H9 (cell line): ENCODE results near the gene CRAT. TPM values are rescaled to one million over a fixed set of nuclear protein-coding genes. Genes with fewer than 3 reads are reported as not detected.

ENCODE experiments used
- DNase-seq: peaks from one replicate; pipeline ENCODE4 v3.0.0-alpha.2; 2017
- H2AFZ ChIP-seq: one replicate; pipeline ENCODE4 v1.6.1; 2013; ENCODE audit warnings: mild to moderate bottlenecking, low read length, control low read depth, moderate library complexity
- H2AK5ac ChIP-seq: 2 replicates; pipeline ENCODE4 v1.6.1; 2013; ENCODE audit warnings: low read length, control low read depth, mixed read lengths; ENCODE audit not compliant: insufficient read length
- H2BK120ac ChIP-seq: one replicate; pipeline ENCODE4 v1.6.1; 2013; ENCODE audit warnings: low read depth, mild to moderate bottlenecking, low read length, control low read depth, inconsistent platforms; ENCODE audit not compliant: poor library complexity, severe bottlenecking
- H2BK12ac ChIP-seq: 2 replicates; pipeline ENCODE4 v1.6.1; 2013; ENCODE audit warnings: low read length, control low read depth, mixed read lengths, low read depth; ENCODE audit not compliant: insufficient read length
- H2BK15ac ChIP-seq: 2 replicates; pipeline ENCODE4 v1.6.1; 2013; ENCODE audit warnings: low read depth, low read length, control low read depth
- H2BK20ac ChIP-seq: one replicate; pipeline ENCODE4 v1.6.1; 2013; ENCODE audit warnings: low read depth, mild to moderate bottlenecking, low read length, control low read depth, inconsistent platforms; ENCODE audit not compliant: poor library complexity, severe bottlenecking
- H2BK5ac ChIP-seq: 2 replicates; pipeline ENCODE4 v1.6.1; 2013; ENCODE audit warnings: low read length, control low read depth, mixed read lengths; ENCODE audit not compliant: insufficient read length
- H3K14ac ChIP-seq: 2 replicates; pipeline ENCODE4 v1.6.1; 2013; ENCODE audit warnings: low read length, control low read depth; ENCODE audit not compliant: insufficient read depth
- H3K18ac ChIP-seq: 2 replicates; pipeline ENCODE4 v1.6.1; 2013; ENCODE audit warnings: low read depth, mild to moderate bottlenecking, mixed read lengths, low read length, control low read depth; ENCODE audit not compliant: insufficient read length
- H3K23ac ChIP-seq: 2 replicates; pipeline ENCODE4 v1.6.1; 2013; ENCODE audit warnings: low read length, control low read depth, mixed read lengths, low read depth; ENCODE audit not compliant: insufficient read length
- H3K23me2 ChIP-seq: 2 replicates; pipeline ENCODE4 v1.6.1; 2013; ENCODE audit warnings: low read depth, mild to moderate bottlenecking, mixed read lengths, low read length, control low read depth; ENCODE audit not compliant: insufficient read length, poor library complexity, severe bottlenecking
- H3K27ac ChIP-seq: 2 replicates; pipeline ENCODE4 v1.5.1; 2013; ENCODE audit warnings: low read length, control low read depth, mixed read lengths, low read depth; ENCODE audit not compliant: insufficient read length
- H3K27me3 ChIP-seq: 2 replicates; pipeline ENCODE4 v1.6.1; 2013; ENCODE audit warnings: low read length, control low read depth, inconsistent platforms; ENCODE audit not compliant: insufficient read depth
- H3K4ac ChIP-seq: 2 replicates; pipeline ENCODE4 v1.6.1; 2013; ENCODE audit warnings: low read depth, mild to moderate bottlenecking, control low read depth, inconsistent platforms, low read length, moderate library complexity
- H3K4me1 ChIP-seq: 2 replicates; pipeline ENCODE4 v1.6.1; 2013; ENCODE audit warnings: low read length, control low read depth, inconsistent platforms; ENCODE audit not compliant: insufficient read depth
- H3K4me2 ChIP-seq: 2 replicates; pipeline ENCODE4 v1.6.1; 2013; ENCODE audit warnings: low read length, control low read depth, mixed read lengths; ENCODE audit not compliant: insufficient read length, insufficient read depth
- H3K56ac ChIP-seq: 2 replicates; pipeline ENCODE4 v1.6.1; 2013; ENCODE audit warnings: low read depth, mild to moderate bottlenecking, mixed read lengths, low read length, control low read depth; ENCODE audit not compliant: insufficient read length
- H3K79me1 ChIP-seq: 2 replicates; pipeline ENCODE4 v1.6.1; 2013; ENCODE audit warnings: low read depth, mild to moderate bottlenecking, moderate library complexity, low read length, control low read depth, inconsistent platforms; ENCODE audit not compliant: insufficient read depth, poor library complexity, severe bottlenecking
- H3K79me2 ChIP-seq: 2 replicates; pipeline ENCODE4 v1.6.1; 2013; ENCODE audit warnings: low read length, control low read depth, inconsistent platforms; ENCODE audit not compliant: insufficient read depth
- H3K9ac ChIP-seq: 2 replicates; pipeline ENCODE4 v1.6.1; 2013; ENCODE audit warnings: low read length, control low read depth, mixed read lengths; ENCODE audit not compliant: insufficient read length; ENCODE audit errors: extremely low read depth
- H3K9me3 ChIP-seq: one replicate; pipeline ENCODE4 v1.6.1; 2013; ENCODE audit warnings: low read depth, low read length, inconsistent platforms; ENCODE audit not compliant: control insufficient read depth
- H3T11ph ChIP-seq: one replicate; pipeline ENCODE4 v1.6.1; 2013; ENCODE audit warnings: mild to moderate bottlenecking, low read length, control low read depth, inconsistent platforms
- H4K20me1 ChIP-seq: one replicate; pipeline ENCODE4 v1.6.1; 2013; ENCODE audit not compliant: control insufficient read depth, insufficient read length, insufficient read depth
- H4K5ac ChIP-seq: 2 replicates; pipeline ENCODE4 v1.6.1; 2013; ENCODE audit warnings: low read depth, mild to moderate bottlenecking, mixed read lengths, low read length, control low read depth; ENCODE audit not compliant: insufficient read length
- H4K8ac ChIP-seq: replicated peaks from 2 replicates; pipeline ENCODE4 v1.6.1; 2013; ENCODE audit warnings: low read length, control low read depth, mixed read lengths, low read depth; ENCODE audit not compliant: insufficient read length
- H4K91ac ChIP-seq: 2 replicates; pipeline ENCODE4 v1.6.1; 2013; ENCODE audit warnings: low read depth, mild to moderate bottlenecking, moderate library complexity, mixed read lengths, low read length, control low read depth; ENCODE audit not compliant: insufficient read length
- H3K27ac Mint-ChIP-seq, 3 experiments: 2 replicates in 2 of 3; 3 replicates in 1 of 3; pipeline ENCODE4 v1.8.0; 2020 to 2021; ENCODE audit warnings: mixed read lengths in 3 of 3, mild to moderate bottlenecking in 1 of 3, moderate library complexity in 1 of 3
- H3K27me3 Mint-ChIP-seq: 2 replicates; pipeline ENCODE4 v1.8.0; 2021; ENCODE audit warnings: low read depth, mild to moderate bottlenecking, moderate library complexity, mixed read lengths
- H3K36me3 Mint-ChIP-seq, 3 experiments: 2 replicates in 2 of 3; 3 replicates in 1 of 3; pipeline ENCODE4 v1.8.0; 2020 to 2021; ENCODE audit warnings: low read depth in 3 of 3, mixed read lengths in 3 of 3; ENCODE audit not compliant: insufficient read depth in 1 of 3
- H3K4me1 Mint-ChIP-seq, 2 experiments: 2 replicates each; pipeline ENCODE4 v1.8.0; 2020; ENCODE audit warnings: mixed read lengths in 2 of 2
- H3K4me3 Mint-ChIP-seq, 2 experiments: 2 replicates in 1 of 2; 3 replicates in 1 of 2; pipeline ENCODE4 v1.8.0; 2020 to 2021; ENCODE audit warnings: mild to moderate bottlenecking in 2 of 2, mixed read lengths in 2 of 2, moderate library complexity in 1 of 2
- H3K9me3 Mint-ChIP-seq, 2 experiments: 2 replicates in 1 of 2; 3 replicates in 1 of 2; pipeline ENCODE4 v1.8.0; 2020; ENCODE audit warnings: mild to moderate bottlenecking in 2 of 2, mixed read lengths in 2 of 2, moderate library complexity in 1 of 2
- CTCF ChIP-seq: fragments of 200-600 bp; sonication (generic); conservative IDR thresholded peaks from 3 replicates; pipeline ENCODE4 v1.8.0; 2021; ENCODE audit warnings: antibody characterized with exemption, mild to moderate bottlenecking
- WGBS: extraction: QIAGEN DNeasy Blood & Tissue Kit; methylation state at CpG from one replicate; pipeline ENCODE4 v1.1.7; 2013; ENCODE audit warnings: missing lambda C conversion rate, low lambda C conversion rate, mixed read lengths; ENCODE audit not compliant: insufficient read length; ENCODE audit errors: extremely low coverage; 5-methylcytosine and 5-hydroxymethylcytosine counted together
- total RNA-seq: library from RNA; stranded (reverse); gene quantifications from 2 replicates; pipeline ENCODE4 v1.2.1, GENCODE V29; 2021

CRAT gene
- total RNA-seq, 1 experiment from 2014 or later = 15.0 TPM

GRCh38 chr9:129098328-129098727, 12.3 kb downstream of the CRAT start:
- Mint-ChIP-seq H3K9me3 (no peaks in the 10 kb centered on the region), H3K4me3 (no peak overlapping the region), H3K27ac (no peak overlapping the region), H3K4me1 (peaks cover 6 to 10% of the 10 kb centered on the region in 2 experiments; a peak in 3 of 4 replicates), H3K27me3 (peaks cover 14% of the 10 kb centered on the region), H3K36me3 (peaks cover 0 to 8% (median 1%) of the 10 kb centered on the region in 3 experiments; a peak in 3 of 7 replicates)
- Histone ChIP-seq H3K23ac (no peak overlapping the region), H3K9me3 (no peaks in the 10 kb centered on the region), H3K79me1 (no peaks in the 10 kb centered on the region), H3K4me2 (no peak overlapping the region), H3K14ac (no peak overlapping the region), H2AK5ac (no peak overlapping the region), H3T11ph (no peak overlapping the region), H2BK5ac (no peak overlapping the region), H4K91ac (no peak overlapping the region), H2BK12ac (no peak overlapping the region), H3K4ac (no peak overlapping the region), H3K9ac (no peak overlapping the region), H2AFZ (no peak overlapping the region), H3K23me2 (no peaks in the 10 kb centered on the region), H4K8ac (no peak overlapping the region), H3K18ac (no peak overlapping the region), H4K20me1 (no peaks in the 10 kb centered on the region), H2BK15ac (no peak overlapping the region), H2BK120ac (no peak overlapping the region), H4K5ac (no peak overlapping the region), H3K27ac (no peak overlapping the region), H3K56ac (no peak overlapping the region), H3K79me2 (no peaks in the 10 kb centered on the region), H3K4me1 (no peaks in the 10 kb centered on the region; the same call in 1 of the 2 replicates), H2BK20ac (no peak overlapping the region), H3K27me3 (no peaks in the 10 kb centered on the region)
- no CpG with 5 or more reads among the region's 11 CpGs for WGBS
- TF ChIP-seq CTCF = no peak
- DNase-seq = no peak
